H1 (cell line): ENCODE data around the gene UNC93A. TPM values are rescaled to one million over a fixed set of nuclear protein-coding genes. Genes with fewer than 3 reads are reported as not detected.

Experiments
- CTCF ChIA-PET: fragments of 300-600 bp; sonication (Branson Sonifier 250); formaldehyde crosslinking; loops from one replicate; lab custom pipeline; 2021; ENCODE audit not compliant: partially characterized antibody; lab: Charles Lee
- POLR2A ChIA-PET: fragments of 300-600 bp; sonication (Branson Sonifier 250); formaldehyde crosslinking; loops from one replicate; lab custom pipeline; 2021; ENCODE audit warnings: inconsistent platforms; ENCODE audit not compliant: partially characterized antibody; lab: Charles Lee
- DNase-seq, 2 experiments: peaks; one replicate each; pipeline versions ENCODE4 v3.0.0 to v3.0.0-alpha.2; 2010 to 2022; ENCODE audit warnings: low spot score in 2 of 2, low read depth in 1 of 2, mixed read lengths in 1 of 2
- FAIRE-seq: peaks from 2 replicates; lab custom pipeline; 2011; peaks lifted over from hg19 to GRCh38; lab: Jason Lieb, UNC
- H2AFZ ChIP-seq: 2 replicates; pipeline ENCODE4 v1.8.1; 2012; ENCODE audit warnings: low read length, inconsistent platforms
- H2AK5ac ChIP-seq: 2 replicates; pipeline ENCODE4 v1.6.1; 2013; ENCODE audit warnings: low read depth, low read length
- H2BK120ac ChIP-seq: replicated peaks from 2 replicates; pipeline ENCODE3; 2013; ENCODE audit warnings: low read depth, low read length, inconsistent platforms
- H2BK12ac ChIP-seq: 2 replicates; pipeline ENCODE4 v1.6.1; 2013; ENCODE audit warnings: low read depth, low read length
- H2BK15ac ChIP-seq: 2 replicates; pipeline ENCODE4 v1.6.1; 2013; ENCODE audit warnings: low read length
- H2BK20ac ChIP-seq: 2 replicates; pipeline ENCODE4 v1.6.1; 2013; ENCODE audit warnings: low read length
- H2BK5ac ChIP-seq: 2 replicates; pipeline ENCODE4 v1.6.1; 2013; ENCODE audit warnings: low read depth, low read length
- H3K14ac ChIP-seq: 2 replicates; pipeline ENCODE4 v1.6.1; 2013; ENCODE audit warnings: inconsistent platforms; ENCODE audit not compliant: insufficient read length
- H3K18ac ChIP-seq: 2 replicates; pipeline ENCODE4 v1.6.1; 2013; ENCODE audit warnings: low read length; ENCODE audit errors: extremely low read depth
- H3K23ac ChIP-seq: 2 replicates; pipeline ENCODE4 v1.6.1; 2013; ENCODE audit warnings: inconsistent platforms; ENCODE audit not compliant: insufficient read length
- H3K23me2 ChIP-seq: 2 replicates; pipeline ENCODE4 v1.6.1; 2013; ENCODE audit warnings: low read depth, low read length
- H3K27ac ChIP-seq: 2 replicates; pipeline ENCODE4 v1.6.1; 2011; ENCODE audit warnings: low read depth, low read length, inconsistent platforms
- H3K27me3 ChIP-seq, 4 experiments: replicated peaks in 1 of 4; 1 replicate in 1 of 4; 2 replicates in 3 of 4; pipeline versions ENCODE4 v1.6.1 to v1.8.1; 2011 to 2013; ENCODE audit warnings: low read length in 3 of 4, mild to moderate bottlenecking in 3 of 4, inconsistent platforms in 2 of 4, mixed read lengths in 2 of 4, moderate library complexity in 1 of 4; ENCODE audit not compliant: control insufficient read depth in 3 of 4, insufficient read depth in 3 of 4; ENCODE audit errors: extremely low read depth in 1 of 4
- H3K36me3 ChIP-seq, 4 experiments: 2 replicates each; pipeline versions ENCODE4 v1.6.1 to v1.8.1; 2011 to 2013; ENCODE audit warnings: mild to moderate bottlenecking in 4 of 4, low read length in 3 of 4, moderate library complexity in 2 of 4, control low read depth in 1 of 4, inconsistent platforms in 1 of 4; ENCODE audit not compliant: insufficient read depth in 4 of 4, control insufficient read depth in 2 of 4
- H3K4ac ChIP-seq: replicated peaks from 2 replicates; pipeline ENCODE3; 2013; ENCODE audit warnings: low read length, low read depth, mixed read lengths, inconsistent platforms; ENCODE audit not compliant: insufficient read length
- H3K4me1 ChIP-seq, 4 experiments: replicated peaks in 1 of 4; 1 replicate in 1 of 4; 2 replicates in 3 of 4; pipeline versions ENCODE4 v1.6.1 to v1.8.1; 2011 to 2013; ENCODE audit warnings: low read length in 3 of 4, inconsistent platforms in 2 of 4, mixed read lengths in 1 of 4; ENCODE audit not compliant: insufficient read depth in 4 of 4, control insufficient read depth in 3 of 4
- H3K4me2 ChIP-seq, 2 experiments: 2 replicates each; pipeline versions ENCODE4 v1.6.1 to v1.8.1; 2011 to 2013; ENCODE audit warnings: low read depth in 2 of 2, low read length in 2 of 2, control low read depth in 1 of 2, inconsistent platforms in 1 of 2, mild to moderate bottlenecking in 1 of 2; ENCODE audit not compliant: insufficient read depth in 1 of 2
- H3K4me3 ChIP-seq, 4 experiments: fragments of 200-600, 300-600 bp in 1 of 4; sonication (generic), shearing (Covaris generic), sonication (Bioruptor Twin) in 1 of 4; 2 replicates each; pipeline versions ENCODE4 v1.5.1 to v1.8.1; 2011 to 2016; ENCODE audit warnings: low read length in 4 of 4, low read depth in 3 of 4, control low read depth in 2 of 4, inconsistent platforms in 2 of 4, mild to moderate bottlenecking in 2 of 4, mixed read lengths in 1 of 4, moderate library complexity in 1 of 4; ENCODE audit not compliant: insufficient read depth in 2 of 4; ENCODE audit errors: extremely low read depth in 1 of 4
- H3K56ac ChIP-seq: replicated peaks from 2 replicates; pipeline ENCODE3; 2013; ENCODE audit warnings: low read depth, mild to moderate bottlenecking, mixed read lengths, low read length, inconsistent platforms; ENCODE audit not compliant: insufficient read length
- H3K79me1 ChIP-seq: 2 replicates; pipeline ENCODE4 v1.6.1; 2013; ENCODE audit warnings: low read depth, low read length, control low read depth
- H3K79me2 ChIP-seq, 2 experiments: 2 replicates each; pipeline versions ENCODE4 v1.6.1 to v1.8.1; 2012 to 2013; ENCODE audit warnings: low read length in 2 of 2, mild to moderate bottlenecking in 2 of 2, inconsistent platforms in 1 of 2; ENCODE audit not compliant: insufficient read depth in 2 of 2, control insufficient read depth in 1 of 2
- H3K9ac ChIP-seq, 4 experiments: replicated peaks in 1 of 4; 1 replicate in 1 of 4; 2 replicates in 3 of 4; pipeline versions ENCODE4 v1.6.1 to v1.8.1; 2011 to 2013; ENCODE audit warnings: low read depth in 3 of 4, low read length in 3 of 4, control low read depth in 2 of 4, mild to moderate bottlenecking in 2 of 4, moderate library complexity in 2 of 4, inconsistent platforms in 1 of 4; ENCODE audit errors: extremely low read depth in 1 of 4
- H3K9me3 ChIP-seq, 2 experiments: 2 replicates each; pipeline versions ENCODE4 v1.6.1 to v1.8.1; 2012 to 2013; ENCODE audit warnings: mild to moderate bottlenecking in 2 of 2, moderate library complexity in 2 of 2, control low read depth in 1 of 2, inconsistent platforms in 1 of 2, low read depth in 1 of 2, low read length in 1 of 2, mixed read lengths in 1 of 2; ENCODE audit not compliant: insufficient read depth in 2 of 2
- H4K20me1 ChIP-seq, 2 experiments: replicated peaks in 1 of 2; 2 replicates each; pipeline versions ENCODE3 to v1.8.1; 2011 to 2013; ENCODE audit warnings: inconsistent platforms in 2 of 2, low read length in 2 of 2, mild to moderate bottlenecking in 1 of 2; ENCODE audit not compliant: insufficient read depth in 2 of 2, control insufficient read depth in 1 of 2
- H4K5ac ChIP-seq: 2 replicates; pipeline ENCODE4 v1.6.1; 2013; ENCODE audit warnings: low read length, low read depth, mixed read lengths, inconsistent platforms; ENCODE audit not compliant: insufficient read length
- H4K8ac ChIP-seq: 2 replicates; pipeline ENCODE4 v1.8.0; 2013; ENCODE audit warnings: mild to moderate bottlenecking, moderate library complexity, low read length, inconsistent platforms; ENCODE audit not compliant: insufficient read depth; ENCODE audit errors: extremely low read depth
- H4K91ac ChIP-seq: replicated peaks from 2 replicates; pipeline ENCODE3; 2013; ENCODE audit warnings: low read length, mixed read lengths, inconsistent platforms; ENCODE audit not compliant: insufficient read length
- ASH2L ChIP-seq: fragments of 200-600, 300-600 bp; sonication (generic); IDR thresholded peaks from one replicate; pipeline ENCODE4 v1.7.1; 2017; ENCODE audit warnings: low read length
- CEBPB ChIP-seq: IDR thresholded peaks from 2 replicates; pipeline ENCODE4 v1.6.1; 2012; ENCODE audit warnings: low read depth, low read length
- CTBP2 ChIP-seq: IDR thresholded peaks from 2 replicates; pipeline ENCODE4 v1.7.0; 2011; ENCODE audit warnings: borderline replicate concordance, mild to moderate bottlenecking, moderate library complexity, mixed read lengths, low read length; ENCODE audit not compliant: insufficient read depth, insufficient read length
- FOSL1 ChIP-seq: IDR thresholded peaks from 2 replicates; pipeline ENCODE4 v1.6.1; 2011; ENCODE audit warnings: mild to moderate bottlenecking, low read depth, low read length, moderate library complexity; ENCODE audit not compliant: insufficient read depth
- HDAC2 ChIP-seq, 2 experiments: fragments of 300-600 bp in 1 of 2; sonication (generic) in 1 of 2; IDR thresholded peaks; 2 replicates each; pipeline ENCODE4 v1.6.1; 2011 to 2012; ENCODE audit warnings: low read depth in 2 of 2, low read length in 2 of 2, mild to moderate bottlenecking in 2 of 2, moderate library complexity in 2 of 2, borderline replicate concordance in 1 of 2, inconsistent platforms in 1 of 2
- JUND ChIP-seq: IDR thresholded peaks from 2 replicates; pipeline ENCODE4 v1.6.1; 2011; ENCODE audit warnings: mild to moderate bottlenecking, improper control_type of control experiment, low read length
- POLR2AphosphoS5 ChIP-seq: IDR thresholded peaks from 2 replicates; pipeline ENCODE4 v1.6.1; 2011; ENCODE audit warnings: low read depth, low read length
- RAD21 ChIP-seq, 2 experiments: IDR thresholded peaks in 1 of 2; conservative IDR thresholded peaks in 1 of 2; 2 replicates each; pipeline ENCODE4 v1.6.1; 2011; ENCODE audit warnings: low read depth in 2 of 2, low read length in 2 of 2, improper control_type of control experiment in 1 of 2, inconsistent platforms in 1 of 2, mild to moderate bottlenecking in 1 of 2, moderate library complexity in 1 of 2
- SIN3A ChIP-seq, 2 experiments: IDR thresholded peaks in 1 of 2; conservative IDR thresholded peaks in 1 of 2; 2 replicates each; pipeline ENCODE4 v1.6.1; 2011 to 2012; ENCODE audit warnings: low read length in 2 of 2, improper control_type of control experiment in 1 of 2, low read depth in 1 of 2, mild to moderate bottlenecking in 1 of 2
- SUZ12 ChIP-seq: fragments of 200-600 bp; sonication (generic); IDR thresholded peaks from 2 replicates; pipeline ENCODE4 v1.6.1; 2012; ENCODE audit warnings: mild to moderate bottlenecking, inconsistent platforms, low read length, moderate library complexity, mixed read lengths
- WGBS, 2 experiments: shearing (Covaris generic) in 1 of 2; methylation state at CpG; one replicate each; pipeline versions ENCODE4 v1.1.6 to v1.1.7; 2013 to 2015; ENCODE audit warnings: low lambda C conversion rate in 2 of 2, mixed read lengths in 2 of 2, inconsistent platforms in 1 of 2, low coverage in 1 of 2, missing lambda C conversion rate in 1 of 2; ENCODE audit not compliant: insufficient replicate concordance in 2 of 2, insufficient coverage in 1 of 2, insufficient read length in 1 of 2; ENCODE audit errors: extremely low coverage in 1 of 2, missing lambda C conversion rate in 1 of 2; 5-methylcytosine and 5-hydroxymethylcytosine counted together
- polyA plus RNA-seq, 7 experiments: library from polyadenylated mRNA; depleted of rRNA in 3 of 7; stranded (reverse) in 5 of 7; unstranded in 2 of 7; fragments of >200 nt in 5 of 7; fragments of 200-250 nt in 2 of 7; gene quantifications; 1 replicate in 5 of 7; 2 replicates in 1 of 7; 4 replicates in 1 of 7; pipeline versions ENCODE4 v1.2.1 to v1.2.3, GENCODE V29; 2011 to 2013; ENCODE audit warnings: missing spikeins in 2 of 7, mixed read lengths in 2 of 7
- total RNA-seq: library from RNA; stranded (reverse); fragmentation: NEBNext Ultra II Directional; extraction: Animal tissue kit (Norgen Biotek cat#: 25700); gene quantifications from 2 replicates; pipeline ENCODE4 v1.2.1, GENCODE V29; 2021

Gene UNC93A
- total and polyA plus RNA-seq, 2 of the 8 experiments (the other 6 are each of a cell fraction or from before 2014, with no cell fraction given), result 0.39 TPM; not detected in 1

- no peak overlapping the region; a peak in 1 of 8 replicates for H3K4me3 ChIP-seq
- peak overlapping the region; percentile 57 for H3K4ac ChIP-seq
- peak overlapping the region; percentile 81 for H3K18ac ChIP-seq
- ChIA-PET CTCF (interaction anchor here (1.6 to 2.2 kb wide), 3 partner anchors 10 to 37 kb away, joined by 4 to 11 read pairs (median 10); no protein-coding TSS in a partner anchor), POLR2A (interaction anchor here (0.8 kb wide), 1 partner anchor 10 kb away, joined by 3 read pairs; no protein-coding TSS in a partner anchor)
- H2AFZ ChIP-seq, result no peak overlapping the region
- 47% methylated on average over 11 of the region's 11 CpGs; no CpG with 5 or more reads in 1 of the 2 experiments for WGBS, 2 experiments
- H2AK5ac ChIP-seq, result peak overlapping the region; percentile 84; the same call in 1 of the 2 replicates
- H3K23ac ChIP-seq, result no peak overlapping the region
- no peak overlapping the region for H4K8ac ChIP-seq
- FAIRE-seq, result no peak
- no peak overlapping the region for H3K27ac ChIP-seq
- H3K36me3 ChIP-seq, result no peaks in the 10 kb centered on the region
- peaks cover 7 to 18% (median 14%) of the 10 kb centered on the region in 4 experiments for H3K4me1 ChIP-seq
- H3K79me1 ChIP-seq, result no peaks in the 10 kb centered on the region
- H3K23me2 ChIP-seq, result no peaks in the 10 kb centered on the region
- H3K56ac ChIP-seq, result no peak overlapping the region
- H3K14ac ChIP-seq, result no peak overlapping the region
- no peaks in the 10 kb centered on the region for H3K9me3 ChIP-seq
- 0 out of 7 replicates have a peak overlapping the region, but pooled peaks of 1 of the 4 experiments have one; percentile 21 for H3K9ac ChIP-seq
- H3K27me3 ChIP-seq, result no peaks in the 10 kb centered on the region; a peak in 1 of 7 replicates
- H3K4me2 ChIP-seq, result peak overlapping the region; percentile 44 to 60
- H2BK5ac ChIP-seq, result peak overlapping the region; percentile 87; the same call in 1 of the 2 replicates
- H4K5ac ChIP-seq, result peak overlapping the region; percentile 73
- H2BK20ac ChIP-seq, result peak overlapping the region; percentile 99
- peak overlapping the region; percentile 93 for H4K91ac ChIP-seq
- H2BK15ac ChIP-seq, result peak overlapping the region; percentile 77; the same call in 1 of the 2 replicates
- peak in 1 of 2 experiments; percentile 13 for DNase-seq
- peak overlapping the region; percentile 98 for H2BK120ac ChIP-seq
- no peaks in the 10 kb centered on the region for H4K20me1 ChIP-seq
- H3K79me2 ChIP-seq, result no peaks in the 10 kb centered on the region
- H2BK12ac ChIP-seq, result peak overlapping the region; percentile 99
- TF ChIP-seq RAD21 (IDR thresholded peaks at IDR 0.05 in 1 of 2, conservative IDR thresholded peaks at IDR 0.05 in 1 of 2; ENCODE audit: low read depth in 2 of 2, low read length in 2 of 2), result no peak
- no peak for TF ChIP-seq ASH2L
- no peak for TF ChIP-seq POLR2AphosphoS5
- TF ChIP-seq HDAC2 (IDR thresholded peaks at IDR 0.05; ENCODE audit: borderline replicate concordance in 1 of 2, low read depth in 2 of 2, low read length in 2 of 2), result no peak
- no peak for TF ChIP-seq SIN3A (conservative IDR thresholded peaks at IDR 0.05 in 1 of 2, IDR thresholded peaks at IDR 0.05 in 1 of 2; ENCODE audit: low read depth in 1 of 2, low read length in 2 of 2)
- no peak for TF ChIP-seq CTBP2
- TF ChIP-seq JUND, result no peak
- no peak for TF ChIP-seq FOSL1
- no peak for TF ChIP-seq CEBPB
- no peak for TF ChIP-seq SUZ12
Observed at GRCh38 chr6:167314180-167314821, 23.2 kb downstream of the UNC93A start.
